HCT116 (cell line): ENCODE results near the gene BEND7. TPM values are rescaled to one million over a fixed set of nuclear protein-coding genes. Genes with fewer than 3 reads are reported as not detected.

Experiments used
- ATAC-seq: fragments of 200-7000 bp; cut with Tn5 transposase; 2 replicates; pipeline ENCODE4 v1.9.1; 2020; ENCODE audit warnings: mild to moderate bottlenecking, moderate library complexity
- BruUV-seq: library from RNA; stranded (reverse); fragments of 400-500 nt; replicated peaks from 2 replicates; lab custom pipeline; 2021; lab: Mats Ljungman, UMichigan
- CTCF ChIA-PET: fragments of 300-600 bp; sonication (Branson Sonifier 250); formaldehyde crosslinking; loops from one replicate; lab custom pipeline; 2021; ENCODE audit warnings: antibody characterized with exemption; lab: Charles Lee
- POLR2A ChIA-PET: fragments of 300-600, 350-600 bp; sonication (Branson Sonifier 250); formaldehyde crosslinking; loops from one replicate; lab custom pipeline; 2021; ENCODE audit warnings: antibody characterized with exemption; lab: Charles Lee
- RAD21 ChIA-PET, 2 experiments: fragments of 300-600 bp; sonication (Branson Sonifier 250); formaldehyde crosslinking; loops; one replicate each; lab custom pipeline; 2023; ENCODE audit warnings: low total read pairs in 2 of 2; ENCODE audit not compliant: uncharacterized antibody in 2 of 2, unreplicated experiment in 2 of 2, low non-redundant PET in 1 of 2; lab: Charles Lee
- DNase-seq: peaks from one replicate; pipeline ENCODE4 v3.0.0-alpha.2; 2010; ENCODE audit warnings: low read depth, low spot score
- H2AFZ ChIP-seq: fragments of 200-600 bp; shearing (Covaris generic), sonication (generic); 2 replicates; pipeline ENCODE4 v1.6.1; 2017; ENCODE audit warnings: low read depth, mixed run types, mixed read lengths, antibody characterized with exemption, low read length; ENCODE audit not compliant: poor library complexity, severe bottlenecking
- H3K27ac ChIP-seq: 2 replicates; pipeline ENCODE4 v1.5.1; 2012; ENCODE audit warnings: low read depth, low read length
- H3K27me3 ChIP-seq: fragments of 200-600 bp; sonication (generic); 2 replicates; pipeline ENCODE4 v1.6.1; 2016; ENCODE audit warnings: mixed run types, low read length, mixed read lengths; ENCODE audit not compliant: insufficient read depth
- H3K36me3 ChIP-seq, 2 experiments: fragments of 200-500 bp in 1 of 2; fragments of 200-600 bp in 1 of 2; sonication (Bioruptor generic) in 1 of 2; sonication (generic) in 1 of 2; 2 replicates each; pipeline versions ENCODE4 v1.5.1 to v1.6.1; 2014 to 2016; ENCODE audit warnings: low read length in 2 of 2, inconsistent platforms in 1 of 2, mixed read lengths in 1 of 2, mixed run types in 1 of 2; ENCODE audit not compliant: insufficient read depth in 2 of 2, control insufficient read depth in 1 of 2
- H3K4me1 ChIP-seq, 2 experiments: fragments of 200-600 bp in 1 of 2; sonication (generic) in 1 of 2; 2 replicates each; pipeline versions ENCODE4 v1.5.1 to v1.6.1; 2012 to 2017; ENCODE audit warnings: low read length in 2 of 2, inconsistent platforms in 1 of 2, mild to moderate bottlenecking in 1 of 2, mixed read lengths in 1 of 2, mixed run types in 1 of 2, moderate library complexity in 1 of 2; ENCODE audit not compliant: insufficient read depth in 2 of 2, control insufficient read depth in 1 of 2
- H3K4me2 ChIP-seq: fragments of 200-600 bp; sonication (generic); 2 replicates; pipeline ENCODE4 v1.6.1; 2017; ENCODE audit warnings: mixed run types, low read length, mixed read lengths
- H3K4me3 ChIP-seq, 2 experiments: fragments of 200-600 bp in 1 of 2; sonication (generic) in 1 of 2; replicated peaks in 1 of 2; 2 replicates each; pipeline ENCODE4 v1.5.1; 2011 to 2016; ENCODE audit warnings: low read length in 2 of 2, control low read depth in 1 of 2, low read depth in 1 of 2, mild to moderate bottlenecking in 1 of 2, mixed read lengths in 1 of 2, mixed run types in 1 of 2
- H3K79me2 ChIP-seq: fragments of 200-600 bp; sonication (generic); 2 replicates; pipeline ENCODE4 v1.6.1; 2017; ENCODE audit warnings: mild to moderate bottlenecking, mixed run types, low read length, moderate library complexity, mixed read lengths; ENCODE audit not compliant: insufficient read depth
- H3K9ac ChIP-seq: fragments of 200-600 bp; sonication (generic); 2 replicates; pipeline ENCODE4 v1.6.1; 2016; ENCODE audit warnings: low read length, mixed read lengths
- H3K9me2 ChIP-seq: fragments of 200-600 bp; sonication (generic), shearing (Covaris generic); 2 replicates; pipeline ENCODE4 v1.6.1; 2017; ENCODE audit warnings: mixed run types, mild to moderate bottlenecking, moderate library complexity; ENCODE audit not compliant: insufficient read depth
- H3K9me3 ChIP-seq, 2 experiments: fragments of 200-500 bp in 1 of 2; fragments of 200-600 bp in 1 of 2; sonication (Bioruptor generic) in 1 of 2; sonication (generic) in 1 of 2; 2 replicates each; pipeline ENCODE4 v1.6.1; 2014 to 2017; ENCODE audit warnings: low read length in 2 of 2, mixed read lengths in 2 of 2, inconsistent platforms in 1 of 2, low read depth in 1 of 2, mild to moderate bottlenecking in 1 of 2, mixed run types in 1 of 2, moderate library complexity in 1 of 2; ENCODE audit not compliant: control insufficient read depth in 1 of 2, insufficient read depth in 1 of 2
- H4K20me1 ChIP-seq: fragments of 200-600 bp; sonication (generic), shearing (Covaris generic); 2 replicates; pipeline ENCODE4 v1.6.1; 2017; ENCODE audit warnings: mixed run types, mild to moderate bottlenecking, moderate library complexity; ENCODE audit not compliant: insufficient read depth
- ATF3 ChIP-seq: IDR thresholded peaks from 2 replicates; pipeline ENCODE4 v1.6.1; 2012
- ELF1 ChIP-seq: IDR thresholded peaks from 2 replicates; pipeline ENCODE4 v1.6.1; 2012; ENCODE audit warnings: low read depth, borderline replicate concordance
- JUND ChIP-seq: IDR thresholded peaks from 2 replicates; pipeline ENCODE4 v1.6.1; 2012
- POLR2A ChIP-seq: IDR thresholded peaks from 2 replicates; pipeline ENCODE4 v1.7.0; 2011; ENCODE audit warnings: borderline replicate concordance; ENCODE audit not compliant: insufficient read depth, insufficient read length; ENCODE audit errors: extremely low read depth
- REST ChIP-seq: IDR thresholded peaks from 2 replicates; pipeline ENCODE4 v1.6.1; 2012; ENCODE audit warnings: low read depth
- SIN3A ChIP-seq: IDR thresholded peaks from 2 replicates; pipeline ENCODE4 v1.6.1; 2012; ENCODE audit warnings: low read depth
- TCF7L2 ChIP-seq: IDR thresholded peaks from 2 replicates; pipeline ENCODE4 v1.7.0; 2011; ENCODE audit warnings: borderline replicate concordance, inconsistent platforms; ENCODE audit not compliant: insufficient read depth, insufficient read length; ENCODE audit errors: extremely low read depth
- YY1 ChIP-seq: IDR thresholded peaks from 2 replicates; pipeline ENCODE4 v1.6.1; 2011; ENCODE audit warnings: low read length, low read depth, moderate library complexity, mild to moderate bottlenecking; ENCODE audit not compliant: insufficient replicate concordance; ENCODE audit errors: extremely low read depth
- ZFX ChIP-seq: fragments of 450-650 bp; IDR thresholded peaks from 2 replicates; pipeline ENCODE4 v1.6.1; 2017
- intact Hi-C: fragments of 100-400 bp; cut with micrococcal nuclease; formaldehyde crosslinking; loops from 2 replicates; pipeline ENCODE4 v1.10.0; 2022
- total RNA-seq: library from RNA; stranded (reverse); gene quantifications from one replicate; pipeline ENCODE4 v1.2.1, GENCODE V29; 2021; ENCODE audit not compliant: unreplicated experiment
- TF ChIP-seq, protein P1 (sequence below), 3 experiments: fragments of 200-600 bp in 1 of 3; sonication (generic) in 1 of 3; IDR thresholded peaks in 2 of 3; conservative IDR thresholded peaks in 1 of 3; 2 replicates each; pipeline ENCODE4 v1.5.1; 2012 to 2017; ENCODE audit warnings: low read depth in 2 of 3, low read length in 2 of 3, antibody characterized with exemption in 1 of 3, borderline replicate concordance in 1 of 3, control low read depth in 1 of 3, mild to moderate bottlenecking in 1 of 3, mixed read lengths in 1 of 3, mixed run types in 1 of 3, moderate library complexity in 1 of 3; ENCODE audit not compliant: insufficient read depth in 1 of 3
- TF ChIP-seq, protein P2 (sequence below): IDR thresholded peaks from 2 replicates; pipeline ENCODE4 v1.6.1; 2012

Gene BEND7
- total RNA-seq, 1 experiment from 2014 or later: 13.8 TPM

- no peak for TF ChIP-seq REST
- no peak for TF ChIP-seq ATF3
- TF ChIP-seq JUND: no peak
- no peak for TF ChIP-seq ELF1
Observed at GRCh38 chr10:13396369-13396768, 132.4 kb downstream of the BEND7 start (continued).

DNA sequence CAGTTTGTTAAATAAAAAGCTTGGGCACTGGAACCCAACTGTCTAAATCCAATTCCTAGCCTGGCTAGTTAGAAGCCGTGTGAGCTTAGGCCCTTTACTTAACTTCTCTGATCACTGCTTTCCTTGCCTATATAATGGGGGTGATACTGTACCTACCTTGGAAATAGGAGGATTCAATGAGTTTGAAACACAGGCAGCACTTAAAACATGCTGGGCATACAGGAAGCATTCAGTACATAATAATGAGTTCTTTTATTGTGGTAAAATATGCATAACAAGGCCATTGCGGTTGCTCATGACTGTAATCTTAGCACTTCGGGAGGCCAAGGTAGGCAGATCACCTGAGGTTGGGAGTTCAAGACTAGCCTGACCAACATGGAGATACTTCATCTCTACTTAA lies 133.3 kb downstream of the BEND7 start:
- no peaks in the 10 kb centered on the region for H3K27me3 ChIP-seq
- CTCF ChIA-PET: interaction anchor here (1.6 kb wide), 1 partner anchor 23 kb away, joined by 5 read pairs; no protein-coding TSS in a partner anchor
- H3K4me2 ChIP-seq: no peak overlapping the region
- no peak overlapping the region for H2AFZ ChIP-seq
- H3K36me3 ChIP-seq: no peaks in the 10 kb centered on the region
- RAD21 ChIA-PET: no interaction called here
- no peaks in the 10 kb centered on the region for H3K9me2 ChIP-seq
- 0 out of 4 replicates have a peak, but pooled peaks cover 0 to 6% of the 10 kb centered on the region in 2 experiments for H3K9me3 ChIP-seq
- H3K9ac ChIP-seq: no peak overlapping the region
- no peaks in the 10 kb centered on the region for H4K20me1 ChIP-seq
- no peaks in the 10 kb centered on the region for H3K4me1 ChIP-seq
- intact Hi-C loops: no loop called here
- no peak overlapping the region for H3K4me3 ChIP-seq
- H3K79me2 ChIP-seq: no peaks in the 10 kb centered on the region
- H3K27ac ChIP-seq: no peak overlapping the region
- no TSS peak for BruUV-seq
- DNase-seq: no peak
- POLR2A ChIA-PET: no interaction called here
- no peak for TF ChIP-seq YY1
- no peak for TF ChIP-seq ZFX
- no peak for TF ChIP-seq POLR2A
- TF ChIP-seq, protein P1, sequence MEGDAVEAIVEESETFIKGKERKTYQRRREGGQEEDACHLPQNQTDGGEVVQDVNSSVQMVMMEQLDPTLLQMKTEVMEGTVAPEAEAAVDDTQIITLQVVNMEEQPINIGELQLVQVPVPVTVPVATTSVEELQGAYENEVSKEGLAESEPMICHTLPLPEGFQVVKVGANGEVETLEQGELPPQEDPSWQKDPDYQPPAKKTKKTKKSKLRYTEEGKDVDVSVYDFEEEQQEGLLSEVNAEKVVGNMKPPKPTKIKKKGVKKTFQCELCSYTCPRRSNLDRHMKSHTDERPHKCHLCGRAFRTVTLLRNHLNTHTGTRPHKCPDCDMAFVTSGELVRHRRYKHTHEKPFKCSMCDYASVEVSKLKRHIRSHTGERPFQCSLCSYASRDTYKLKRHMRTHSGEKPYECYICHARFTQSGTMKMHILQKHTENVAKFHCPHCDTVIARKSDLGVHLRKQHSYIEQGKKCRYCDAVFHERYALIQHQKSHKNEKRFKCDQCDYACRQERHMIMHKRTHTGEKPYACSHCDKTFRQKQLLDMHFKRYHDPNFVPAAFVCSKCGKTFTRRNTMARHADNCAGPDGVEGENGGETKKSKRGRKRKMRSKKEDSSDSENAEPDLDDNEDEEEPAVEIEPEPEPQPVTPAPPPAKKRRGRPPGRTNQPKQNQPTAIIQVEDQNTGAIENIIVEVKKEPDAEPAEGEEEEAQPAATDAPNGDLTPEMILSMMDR (IDR thresholded peaks at IDR 0.05 in 2 of 3, conservative IDR thresholded peaks at IDR 0.05 in 1 of 3; ENCODE audit: borderline replicate concordance in 1 of 3, insufficient read depth in 1 of 3, low read depth in 2 of 3, low read length in 2 of 3): no peak
- TF ChIP-seq REST: no peak
- no peak for TF ChIP-seq TCF7L2
- no peak for TF ChIP-seq ELF1
- no peak for TF ChIP-seq SIN3A
- TF ChIP-seq, protein P2, sequence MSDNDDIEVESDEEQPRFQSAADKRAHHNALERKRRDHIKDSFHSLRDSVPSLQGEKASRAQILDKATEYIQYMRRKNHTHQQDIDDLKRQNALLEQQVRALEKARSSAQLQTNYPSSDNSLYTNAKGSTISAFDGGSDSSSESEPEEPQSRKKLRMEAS: no peak
- no peak for ATAC-seq
